ENCODE results near the gene MYH3. TPM values are rescaled to one million over a fixed set of nuclear protein-coding genes. Genes with fewer than 3 reads are reported as not detected.

MYH3 gene
- total RNA-seq, 1 experiment from 2014 or later = under 0.01 TPM

DNA sequence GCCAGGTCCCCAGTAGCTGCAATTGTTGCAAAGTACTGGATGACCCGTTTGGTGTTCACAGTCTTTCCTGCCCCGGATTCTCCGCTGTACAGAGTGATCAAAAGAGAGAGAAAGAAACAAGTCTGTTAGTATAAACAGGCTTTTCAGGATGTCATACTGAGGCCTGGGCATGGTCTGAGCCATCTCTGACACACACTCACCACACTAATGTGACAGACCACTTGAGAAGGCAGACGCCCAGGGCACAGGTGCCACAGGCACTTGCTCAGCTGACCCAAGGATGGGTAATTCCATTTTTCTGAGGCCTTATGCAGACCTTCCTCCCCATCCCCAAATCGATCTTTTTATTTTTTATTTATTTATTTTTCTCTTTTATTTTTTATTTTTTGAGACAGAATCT is 7.5 kb downstream of the MYH3 start:
- DNase-seq (ENCODE audit: low read depth) = no peak

DNA sequence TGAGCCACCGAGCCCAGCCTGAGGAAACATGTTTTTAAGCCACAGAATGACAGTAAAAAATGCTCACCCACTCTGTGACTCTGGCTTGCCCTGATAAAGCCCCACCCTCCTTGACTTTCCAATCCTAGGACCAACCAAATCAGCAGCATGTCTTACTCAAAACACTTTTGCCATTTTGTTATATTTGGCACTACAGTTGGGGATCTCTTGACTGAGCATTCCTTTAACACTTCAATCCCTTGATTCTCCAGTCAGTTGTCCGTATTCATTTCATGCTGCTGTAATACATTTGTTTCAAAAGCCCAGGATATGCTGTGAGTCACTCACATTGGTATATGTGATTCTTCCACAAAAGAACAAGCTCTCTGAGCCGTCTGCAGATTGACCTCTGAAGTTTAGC is 8.2 kb downstream of the MYH3 start:
- DNase-seq (ENCODE audit: low read depth) = peak; percentile 23

DNA sequence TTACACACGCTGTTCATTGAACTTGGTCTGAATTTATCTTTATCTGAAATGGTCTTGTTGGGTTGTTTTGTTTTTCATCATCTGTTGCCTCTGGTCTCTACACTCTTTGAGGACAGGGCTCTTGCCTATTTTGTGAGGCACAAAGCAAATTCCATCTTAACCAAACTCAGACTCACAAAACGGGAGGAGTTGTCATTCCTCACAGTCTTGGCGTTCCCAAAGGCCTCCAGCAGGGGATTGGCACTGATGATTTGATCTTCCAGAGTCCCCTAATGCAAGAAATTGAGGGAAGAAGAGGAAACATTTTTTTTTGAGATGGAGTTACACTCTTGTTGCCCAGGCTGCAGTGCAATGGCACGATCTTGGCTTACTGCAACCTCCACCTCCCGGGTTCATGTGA is 8.7 kb downstream of the MYH3 start:
- DNase-seq (ENCODE audit: low read depth) = no peak

DNA sequence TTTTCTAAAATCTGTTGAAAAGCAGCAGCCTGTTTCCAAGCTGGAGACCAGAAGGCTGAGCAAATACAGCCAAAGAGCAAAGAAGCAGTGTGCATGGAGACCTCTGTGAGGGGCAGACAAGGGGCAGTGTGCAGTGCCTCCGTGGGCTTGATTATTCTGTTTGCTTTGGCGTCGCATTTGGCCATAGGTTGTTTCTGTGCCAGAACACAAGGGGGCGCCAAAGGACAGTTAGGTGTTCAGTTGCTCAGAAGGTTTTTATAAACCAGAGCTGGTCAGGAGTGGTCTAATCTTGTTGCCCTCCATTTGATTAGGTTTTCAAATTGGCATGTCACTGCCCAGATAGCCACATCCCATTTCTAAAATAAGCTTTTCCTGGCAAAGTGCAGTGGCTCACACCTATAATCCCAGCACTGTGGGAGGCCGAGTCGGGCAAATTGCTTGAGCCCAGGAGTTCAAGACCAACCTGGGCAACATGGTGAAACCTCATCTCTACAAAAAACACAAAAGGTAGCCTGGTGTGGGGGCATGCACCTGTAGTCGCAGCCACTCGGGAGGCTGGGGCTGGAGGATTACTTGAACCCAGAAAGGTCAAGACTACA is 10.6 kb downstream of the MYH3 start:
- DNase-seq (ENCODE audit: low read depth) = peak; percentile 55

DNA sequence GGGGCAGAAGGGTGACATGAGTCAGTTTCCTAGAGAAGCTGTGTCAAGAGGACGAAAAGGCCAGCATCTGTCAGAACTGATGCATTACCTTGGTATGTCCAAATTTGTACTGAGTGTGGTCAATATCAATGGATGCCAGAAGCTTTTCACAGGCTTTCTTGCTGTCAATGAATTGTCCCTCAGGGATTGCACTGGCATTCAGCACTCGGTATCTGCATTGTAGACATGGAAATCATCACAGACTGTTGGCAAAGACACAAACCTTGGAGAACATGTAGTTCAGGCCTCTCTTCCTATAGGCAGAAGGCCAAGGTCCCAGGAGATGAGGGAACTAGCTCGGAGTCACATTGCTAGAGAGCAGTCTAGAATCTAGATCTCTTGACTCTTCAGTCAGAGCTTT is 16.6 kb downstream of the MYH3 start:
- no peak for DNase-seq (ENCODE audit: low read depth)

DNA sequence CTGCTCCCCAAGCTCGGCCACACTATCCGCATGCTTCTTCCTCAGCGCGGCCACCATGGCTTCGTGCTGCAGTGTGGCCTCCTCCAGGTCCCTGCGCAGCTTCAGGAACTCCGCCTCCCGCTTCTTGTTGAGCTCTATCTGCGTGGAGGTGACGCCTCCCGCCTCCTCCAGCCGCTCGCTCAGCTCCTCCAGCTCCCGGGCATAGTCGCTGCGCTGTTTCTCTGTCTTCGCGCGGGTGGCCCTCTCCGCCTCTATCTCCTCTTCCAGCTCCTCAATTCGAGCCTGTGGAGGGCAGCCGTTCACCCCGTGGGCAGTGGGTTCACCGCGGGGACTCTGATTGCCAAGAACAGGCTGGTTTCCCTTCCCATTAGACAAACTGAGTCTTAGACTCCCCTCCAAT is 19.0 kb downstream of the MYH3 start:
- DNase-seq (ENCODE audit: low read depth) = no peak

DNA sequence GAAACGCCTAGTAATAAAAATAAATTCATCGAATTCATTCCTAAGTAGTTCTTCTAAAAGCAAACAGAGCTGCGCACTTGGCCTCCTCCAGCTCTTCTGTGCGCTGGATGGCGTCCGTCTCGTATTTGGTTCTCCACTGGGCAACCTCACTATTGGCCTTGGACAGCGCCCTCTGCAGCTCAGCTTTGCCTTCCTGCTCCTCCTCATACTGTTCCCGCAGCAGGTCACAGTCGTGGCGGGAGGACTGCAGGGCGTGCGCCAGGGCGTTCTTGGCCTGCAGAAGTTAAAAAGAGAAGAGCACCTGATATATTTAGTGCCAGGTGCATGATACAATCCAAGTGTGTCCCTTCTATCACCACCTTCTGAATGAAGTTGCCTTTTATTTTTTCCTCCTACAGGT is 21.8 kb downstream of the MYH3 start:
- no peak for DNase-seq (ENCODE audit: low read depth)

DNA sequence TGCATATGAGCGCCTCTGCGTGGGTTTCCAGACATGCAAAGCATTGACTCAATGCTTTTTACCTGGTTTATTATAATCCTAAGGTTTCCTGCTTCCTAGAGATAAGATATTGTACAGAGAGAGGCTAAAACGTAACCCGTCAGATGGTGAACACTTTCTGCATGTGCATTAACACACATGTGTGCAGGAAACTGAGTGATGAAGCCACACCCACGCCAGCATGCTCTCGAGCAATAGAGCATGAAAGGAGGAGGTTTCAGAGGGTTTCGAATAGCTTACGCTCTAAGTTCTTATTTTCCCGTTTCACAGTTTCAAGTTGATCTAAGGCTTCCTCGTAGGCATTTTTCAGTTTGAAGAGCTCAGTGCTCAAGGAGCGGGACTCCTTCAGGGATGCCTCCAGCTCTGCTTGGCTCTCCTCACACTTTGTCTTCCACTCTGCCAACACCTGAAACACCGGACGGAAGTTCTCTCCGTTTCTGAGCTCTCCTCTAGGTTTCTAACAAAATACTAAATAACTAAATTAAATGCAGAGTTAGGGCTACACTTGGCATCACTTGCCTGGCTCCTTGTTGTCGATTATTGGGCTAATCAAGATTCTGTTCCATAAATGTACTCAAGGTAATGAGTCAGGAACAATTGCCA is 23.2 kb downstream of the MYH3 start:
- no peak for DNase-seq (ENCODE audit: low read depth)

DNA sequence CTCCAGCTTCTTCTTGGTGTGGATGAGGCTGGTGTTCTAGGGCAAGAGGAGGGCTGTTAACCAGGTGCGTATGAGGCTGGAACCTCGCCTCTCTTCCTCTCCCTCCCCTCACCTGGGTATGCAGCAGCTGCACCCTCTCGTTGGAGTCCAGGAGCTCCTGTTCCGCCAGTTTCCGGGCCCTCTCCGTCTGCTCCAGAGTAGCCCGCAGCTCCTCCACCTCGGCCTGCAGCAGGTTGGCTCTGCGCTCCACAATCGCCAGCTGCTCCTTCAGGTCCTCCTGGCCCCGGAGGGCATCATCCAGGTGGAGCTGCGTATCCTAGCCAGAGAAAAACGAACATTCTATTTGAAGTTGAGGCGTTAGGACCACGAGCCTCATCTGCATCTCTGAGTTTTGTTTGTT is 25.4 kb downstream of the MYH3 start:
- DNase-seq (ENCODE audit: low read depth) = no peak

DNA sequence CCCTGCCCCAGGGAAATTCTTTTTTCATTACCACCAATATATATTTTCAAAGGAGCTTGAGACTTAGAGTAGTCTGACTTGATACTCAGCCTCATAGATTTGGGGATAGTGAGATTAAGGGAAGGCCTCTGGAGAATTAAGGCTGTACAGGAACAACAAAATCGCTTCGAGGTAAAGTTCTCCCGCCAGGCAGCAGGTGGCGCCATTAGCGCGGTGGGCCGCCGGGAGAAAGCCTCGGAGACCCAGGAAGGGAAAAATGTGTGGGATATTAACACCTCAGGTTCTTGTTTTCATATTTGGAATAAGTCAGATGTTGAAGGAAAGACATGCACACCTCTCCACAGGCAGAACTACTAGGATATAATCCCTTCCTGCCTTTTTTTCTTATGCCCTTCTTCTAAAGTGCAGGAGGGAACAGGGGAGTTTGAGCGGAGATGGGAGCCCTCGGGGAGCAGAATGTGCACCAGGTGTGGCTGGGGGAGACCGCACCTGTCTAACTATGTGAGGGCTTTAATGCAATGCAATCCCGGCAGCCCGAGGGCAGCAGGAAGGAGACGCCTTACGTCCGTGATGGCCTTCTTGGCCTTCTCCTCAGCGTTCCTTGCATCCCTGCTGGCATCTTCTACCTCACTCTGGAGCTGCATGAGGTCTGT is 25.9 kb downstream of the MYH3 start:
- DNase-seq (ENCODE audit: low read depth) = no peak

DNA sequence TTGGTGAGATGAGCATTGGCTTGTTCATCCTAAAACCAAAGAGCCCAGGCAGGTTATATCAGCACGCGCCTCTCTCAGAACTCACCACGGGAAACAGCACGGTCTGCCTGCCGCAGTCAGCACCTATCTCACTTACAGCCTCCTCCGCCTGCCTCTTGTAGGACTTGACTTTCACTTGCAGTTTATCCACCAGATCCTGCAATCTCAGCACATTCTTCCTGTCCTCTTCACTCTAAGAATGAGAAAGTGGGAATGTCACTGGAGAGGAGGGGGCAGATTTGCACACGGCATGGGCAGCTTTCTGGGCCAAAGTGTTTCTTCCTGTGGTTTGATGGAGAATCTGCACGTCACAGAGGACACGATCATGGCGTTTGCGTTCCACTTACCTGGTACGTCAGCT is 27.4 kb downstream of the MYH3 start:
- DNase-seq (ENCODE audit: low read depth) = no peak

DNA sequence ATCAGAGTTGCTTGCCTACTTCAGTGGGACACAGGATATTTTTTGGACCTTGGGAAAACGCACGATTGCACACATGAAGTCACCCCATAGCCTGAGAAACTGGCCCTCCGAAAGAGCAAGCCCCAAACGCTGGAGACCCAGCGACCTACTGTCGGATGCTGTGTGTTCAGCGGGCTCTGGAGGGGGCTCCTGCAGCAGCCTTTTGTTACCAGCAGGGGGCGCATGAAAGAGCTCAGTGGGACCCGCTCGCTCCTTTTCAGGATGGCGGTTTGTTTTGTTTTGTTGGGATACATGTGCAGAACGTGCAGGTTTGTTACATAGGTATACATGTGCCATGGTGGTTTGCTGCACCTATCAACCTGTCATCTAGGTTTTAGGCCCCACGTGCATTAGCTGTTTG is 28.4 kb downstream of the MYH3 start:
- no peak for DNase-seq (ENCODE audit: low read depth)

DNA sequence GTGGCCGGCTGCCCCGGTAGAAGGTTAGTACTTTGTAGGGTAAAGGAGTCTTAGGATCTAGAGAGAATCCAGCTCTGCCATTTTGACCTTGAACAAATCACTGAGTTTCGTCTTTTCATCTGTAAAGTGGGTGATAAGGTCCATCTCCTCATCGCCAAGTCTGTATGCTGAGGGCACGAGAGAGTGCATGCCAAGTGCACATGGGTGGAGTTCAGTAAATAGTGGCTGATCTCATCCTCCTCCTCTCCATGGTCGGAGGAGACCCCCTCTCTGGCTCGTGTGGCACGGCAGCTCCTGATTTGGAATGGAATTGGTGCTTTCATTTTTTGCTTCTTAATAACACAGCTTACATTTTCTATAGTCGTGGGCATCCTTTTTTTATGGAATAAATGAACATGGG is 30.7 kb downstream of the MYH3 start:
- no peak for DNase-seq (ENCODE audit: low read depth)

DNA sequence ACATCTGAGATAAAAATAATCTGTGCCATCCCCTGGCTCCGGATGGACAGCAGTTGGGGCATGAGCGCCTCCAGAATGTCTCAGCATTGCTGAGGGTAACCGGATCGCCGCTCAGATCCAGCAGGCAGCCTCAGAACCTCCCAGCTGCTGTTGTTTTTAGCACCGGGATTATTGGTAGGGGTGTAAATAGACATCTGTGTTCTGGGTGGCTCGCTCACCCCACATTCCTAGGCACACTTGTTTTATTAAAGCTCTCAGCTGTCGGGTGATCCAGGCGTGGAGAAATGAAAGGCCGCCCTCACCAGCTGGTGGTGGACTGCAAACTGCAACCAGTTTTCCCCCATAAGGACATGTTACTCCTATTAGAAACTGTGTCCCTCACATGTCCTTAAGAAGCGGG is 32.1 kb downstream of the MYH3 start:
- no peak for DNase-seq (ENCODE audit: low read depth)

DNA sequence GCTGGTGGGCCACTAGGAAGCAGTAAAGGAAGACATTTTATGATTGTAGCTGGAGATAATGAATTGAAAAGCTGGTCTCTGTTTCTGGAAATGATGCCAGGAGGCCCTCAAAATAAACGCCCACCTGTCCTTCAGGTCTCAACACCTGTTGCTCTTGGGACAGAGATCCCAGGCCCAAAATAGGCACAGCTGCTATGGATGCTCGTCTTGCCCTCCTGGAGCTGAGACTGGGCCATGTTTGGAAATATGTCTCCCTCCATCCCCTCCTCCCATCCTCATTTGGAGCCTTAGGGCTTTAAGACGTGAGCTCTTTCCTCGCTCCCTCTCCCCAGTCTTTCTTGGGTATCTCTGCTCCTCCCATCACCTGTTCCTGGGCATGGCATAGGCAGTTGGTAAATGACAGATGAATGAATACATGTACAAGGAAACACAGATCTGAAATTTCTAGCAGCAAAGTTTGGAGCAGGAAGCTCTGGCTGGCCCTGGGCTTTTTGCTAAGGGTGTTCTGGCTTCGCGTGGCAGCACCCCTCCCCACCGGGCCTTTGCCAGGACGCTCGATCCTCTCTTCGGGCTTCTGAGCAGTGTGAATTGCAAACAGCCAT is 33.3 kb downstream of the MYH3 start:
- no peak for DNase-seq (ENCODE audit: low read depth)

DNA sequence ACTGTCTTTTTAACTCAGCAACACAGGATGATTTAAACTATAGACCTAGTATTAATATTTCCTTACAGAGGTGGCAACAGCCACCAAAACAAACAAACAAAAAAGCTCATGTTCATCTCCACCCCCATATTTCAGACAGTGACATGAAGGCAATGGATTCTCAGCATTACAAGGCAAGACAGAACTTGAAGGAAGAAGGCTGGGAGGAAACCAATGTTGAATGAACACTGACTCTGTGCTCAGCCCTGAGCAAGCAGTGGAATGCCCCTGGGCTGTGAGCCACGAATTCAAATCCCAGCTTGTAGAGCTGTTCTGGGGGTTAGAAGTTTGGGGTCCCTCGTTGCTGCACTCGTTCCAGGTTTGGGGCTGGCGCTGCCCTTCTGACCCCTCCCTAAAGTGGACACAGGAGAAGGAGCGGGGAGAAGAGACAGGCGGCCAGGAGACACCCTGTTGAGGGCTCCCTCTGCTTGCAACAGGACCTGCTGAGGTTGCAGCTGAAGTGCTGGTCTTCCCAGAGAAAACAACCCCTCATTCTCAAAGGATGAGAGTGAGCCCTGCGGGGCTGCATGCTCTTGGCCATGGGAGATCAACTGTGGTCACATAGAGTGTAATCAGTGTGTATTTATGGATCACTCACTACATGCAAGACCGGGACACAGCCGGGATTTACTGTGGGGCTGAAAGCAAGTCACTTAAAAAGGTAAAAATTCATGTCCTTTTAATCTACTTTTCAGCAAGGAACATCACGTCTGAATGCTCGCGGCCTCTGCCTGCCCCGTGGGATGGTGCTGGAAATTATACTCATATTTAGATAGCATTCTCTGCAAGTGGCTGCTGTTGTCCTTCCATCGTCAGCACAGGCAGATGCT is 34.3 kb downstream of the MYH3 start:
- peak; percentile 37 for DNase-seq (ENCODE audit: low read depth)

DNA sequence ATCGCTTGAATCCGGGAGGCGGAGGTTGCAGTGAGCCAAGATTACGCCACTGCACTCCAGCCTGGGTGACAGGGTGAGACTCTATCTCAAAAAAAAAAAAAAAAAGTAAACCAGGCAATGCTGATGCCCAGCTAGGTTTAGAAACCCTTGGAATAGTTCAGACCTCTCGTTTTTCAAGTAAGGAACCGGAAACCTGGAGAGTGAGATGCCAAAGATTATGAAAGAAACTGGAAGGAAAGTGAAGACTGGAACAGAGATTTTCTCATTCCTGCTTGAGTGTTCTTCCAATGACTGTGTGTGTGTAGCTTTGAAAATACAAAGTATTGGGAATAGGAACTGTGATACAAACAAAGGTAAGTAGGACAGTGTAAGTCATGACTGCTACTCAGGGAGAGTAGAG is 35.7 kb downstream of the MYH3 start:
- DNase-seq (ENCODE audit: low read depth) = no peak

DNA sequence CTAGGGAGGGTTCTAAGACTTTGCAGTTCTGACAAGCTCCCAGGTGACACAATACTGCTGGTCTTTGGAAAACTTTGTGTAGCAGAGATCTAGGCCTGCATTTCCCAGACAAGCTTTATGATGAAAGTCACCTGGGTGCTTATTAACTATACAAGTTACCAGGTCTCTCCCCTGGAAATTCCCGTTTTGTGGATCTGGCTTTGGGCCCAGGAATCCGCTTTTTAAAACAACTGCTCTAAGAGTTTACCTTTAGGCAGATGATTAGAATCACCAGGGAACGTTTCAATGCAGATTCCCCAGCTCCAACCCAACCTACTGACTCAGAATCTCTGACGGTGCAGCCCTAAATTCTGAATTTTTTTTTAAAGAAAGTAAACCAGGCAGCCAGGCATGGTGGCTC is 36.3 kb downstream of the MYH3 start:
- no peak for DNase-seq (ENCODE audit: low read depth)

DNA sequence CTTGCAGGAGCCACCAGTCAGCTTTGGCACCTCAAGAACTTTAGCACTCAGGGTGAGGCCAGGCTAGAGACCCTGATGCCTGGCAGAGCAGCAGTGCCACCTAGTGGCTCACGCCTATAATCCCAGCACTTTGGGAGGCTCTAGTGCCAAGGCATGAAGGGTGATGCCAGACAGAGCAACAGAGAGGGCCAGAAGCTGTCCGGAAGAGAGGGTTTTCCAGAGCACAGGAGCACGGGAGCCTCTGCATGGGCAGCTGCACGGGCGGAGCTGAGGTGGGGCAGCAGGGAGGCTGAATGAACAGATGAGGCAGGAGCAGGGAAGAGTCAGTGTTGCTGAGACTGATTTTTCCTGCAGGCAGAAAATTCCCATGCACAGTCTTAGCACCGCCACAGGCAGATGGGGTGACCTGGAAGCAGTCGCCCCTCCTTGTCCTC is 38.9 kb downstream of the MYH3 start:
- peak; percentile 70 for DNase-seq (ENCODE audit: low read depth)

DNA sequence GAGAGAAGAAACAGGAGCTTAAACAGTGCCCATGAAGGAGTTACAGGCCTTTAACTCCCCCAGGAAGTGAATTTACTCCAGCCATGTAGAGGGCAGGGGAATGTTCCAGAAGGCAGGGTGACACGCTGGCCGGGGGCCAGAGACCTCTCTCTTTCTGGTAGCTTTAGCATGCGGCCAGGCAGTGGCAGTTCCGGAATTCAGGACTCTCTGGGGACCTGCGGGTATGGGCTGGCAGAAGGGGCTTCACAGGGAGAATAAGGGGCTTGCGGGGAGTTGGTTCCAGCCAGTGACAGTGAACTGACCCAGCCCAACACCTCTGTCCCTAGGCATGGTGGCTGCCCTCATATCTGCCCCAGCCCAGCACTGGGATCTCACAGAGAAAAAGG is 40.0 kb downstream of the MYH3 start:
- no peak for DNase-seq (ENCODE audit: low read depth)

DNA sequence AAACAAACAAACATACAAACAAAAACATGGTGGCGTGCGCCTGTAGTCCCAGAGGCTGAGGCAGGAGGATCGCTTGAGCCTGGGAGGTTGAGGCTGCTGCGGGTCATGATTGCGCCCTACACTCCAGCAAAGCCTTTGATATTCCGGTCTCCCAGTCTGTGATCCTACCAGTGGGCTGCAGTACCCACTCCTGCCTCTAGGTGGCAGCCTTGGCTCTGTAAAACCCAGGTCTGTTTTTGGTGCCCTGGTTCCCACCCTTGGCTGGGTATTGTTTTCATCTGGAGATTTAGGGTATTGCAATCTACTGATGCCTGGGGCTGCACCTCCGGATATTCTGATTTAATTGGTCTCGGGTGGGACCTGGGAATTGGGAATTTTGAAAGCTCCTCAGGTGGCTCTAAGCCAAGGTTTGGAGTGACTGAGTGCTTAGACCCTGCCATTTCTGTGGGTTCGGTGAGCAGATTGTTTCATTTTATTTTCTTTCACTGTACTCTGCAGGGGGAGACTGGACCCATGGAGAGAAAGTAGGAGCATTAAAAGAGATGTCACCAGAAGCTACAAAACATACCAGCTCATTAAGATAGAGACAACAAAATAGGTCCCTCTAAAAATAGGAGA is 40.5 kb downstream of the MYH3 start:
- peak; percentile 64 for DNase-seq (ENCODE audit: low read depth)
